ENCODE data around the gene UBE2I. TPM values are rescaled to one million over a fixed set of nuclear protein-coding genes. Genes with fewer than 3 reads are reported as not detected.

UBE2I gene
- total RNA-seq, 1 experiment from 2014 or later = 71.3 TPM

DNA sequence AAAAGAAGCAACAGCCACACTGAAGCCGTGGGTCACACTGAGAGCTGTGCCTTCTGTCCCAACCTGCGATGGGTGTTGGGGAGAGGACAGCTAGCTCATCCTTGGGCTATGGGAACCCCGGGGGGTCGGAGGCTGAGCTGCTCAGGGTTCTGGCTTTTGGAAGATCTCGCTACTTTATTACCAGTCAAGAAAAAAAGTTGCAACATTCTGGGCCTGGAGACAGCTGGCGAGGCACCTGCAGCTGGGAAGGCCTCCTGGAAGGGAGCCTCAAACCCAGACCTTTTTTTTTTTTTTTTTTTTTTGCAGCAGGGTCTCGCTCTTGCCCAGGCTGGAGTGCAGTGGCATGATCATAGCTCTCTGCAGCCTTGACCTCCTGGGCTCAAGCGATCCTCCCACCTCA lies 28.7 kb upstream of the UBE2I start:
- Histone ChIP-seq H2AFZ (ENCODE audit: low read length) (no peak overlapping the region), H3K9ac (ENCODE audit: low read length) (no peak overlapping the region), H3K79me2 (ENCODE audit: low read length) (no peaks in the 10 kb centered on the region), H3K4me1 (ENCODE audit: insufficient read depth, low read length) (no peaks in the 10 kb centered on the region), H3K9me3 (ENCODE audit: low read length) (no peaks in the 10 kb centered on the region), H3K27me3 (ENCODE audit: low read length) (no peaks in the 10 kb centered on the region), H3K4me2 (ENCODE audit: low read length) (no peak overlapping the region), H3K9me2 (replicated peaks; ENCODE audit: low read length) (no peaks in the 10 kb centered on the region), H3K36me3 (ENCODE audit: low read depth, low read length) (no peaks in the 10 kb centered on the region), H3F3A (ENCODE audit: low read length, unreplicated experiment) (no peaks in the 10 kb centered on the region), H4K20me1 (ENCODE audit: low read length) (no peaks in the 10 kb centered on the region), H3K27ac (ENCODE audit: low read length) (no peak overlapping the region), H3K4me3 (ENCODE audit: low read length) (no peak overlapping the region)
- ChIA-PET CTCF (no interaction called here), POLR2A (ENCODE audit: unreplicated experiment) (no interaction called here)
- DNase-seq (no peak), ATAC-seq (no peak)
- no peak for TF ChIP-seq EZH2 (IDR thresholded peaks at IDR 0.05; ENCODE audit: low read length, unreplicated experiment)
- TF ChIP-seq EZH2phosphoT487 (IDR thresholded peaks at IDR 0.05; ENCODE audit: borderline replicate concordance, low read length) = no peak
- TF ChIP-seq, protein P1, sequence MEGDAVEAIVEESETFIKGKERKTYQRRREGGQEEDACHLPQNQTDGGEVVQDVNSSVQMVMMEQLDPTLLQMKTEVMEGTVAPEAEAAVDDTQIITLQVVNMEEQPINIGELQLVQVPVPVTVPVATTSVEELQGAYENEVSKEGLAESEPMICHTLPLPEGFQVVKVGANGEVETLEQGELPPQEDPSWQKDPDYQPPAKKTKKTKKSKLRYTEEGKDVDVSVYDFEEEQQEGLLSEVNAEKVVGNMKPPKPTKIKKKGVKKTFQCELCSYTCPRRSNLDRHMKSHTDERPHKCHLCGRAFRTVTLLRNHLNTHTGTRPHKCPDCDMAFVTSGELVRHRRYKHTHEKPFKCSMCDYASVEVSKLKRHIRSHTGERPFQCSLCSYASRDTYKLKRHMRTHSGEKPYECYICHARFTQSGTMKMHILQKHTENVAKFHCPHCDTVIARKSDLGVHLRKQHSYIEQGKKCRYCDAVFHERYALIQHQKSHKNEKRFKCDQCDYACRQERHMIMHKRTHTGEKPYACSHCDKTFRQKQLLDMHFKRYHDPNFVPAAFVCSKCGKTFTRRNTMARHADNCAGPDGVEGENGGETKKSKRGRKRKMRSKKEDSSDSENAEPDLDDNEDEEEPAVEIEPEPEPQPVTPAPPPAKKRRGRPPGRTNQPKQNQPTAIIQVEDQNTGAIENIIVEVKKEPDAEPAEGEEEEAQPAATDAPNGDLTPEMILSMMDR (conservative IDR thresholded peaks at IDR 0.05; ENCODE audit: low read depth, low read length) = no peak
- no TSS peak for BruUV-seq (replicated peaks)
- intact Hi-C loops (cut with micrococcal nuclease) = no loop called here

DNA sequence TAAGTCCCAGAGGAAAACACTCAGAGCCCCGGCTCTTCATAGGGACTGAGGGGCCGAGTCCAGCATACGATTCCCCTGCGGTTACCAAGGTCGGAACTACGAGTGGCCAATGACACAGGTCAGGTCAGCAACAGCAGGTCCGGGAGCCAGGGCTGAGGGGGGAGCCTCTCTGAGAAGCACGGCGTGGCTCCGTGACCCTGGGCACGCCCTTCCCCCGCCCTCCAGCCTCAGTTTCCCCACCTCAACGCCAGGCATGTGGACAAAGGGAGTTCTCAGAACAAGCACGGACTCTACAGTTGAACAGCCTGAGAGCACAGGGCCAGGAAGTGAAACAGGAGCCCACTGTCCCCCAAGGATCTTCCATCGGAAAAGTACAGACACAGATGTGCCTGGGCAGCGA lies 27.9 kb upstream of the UBE2I start:
- no peaks in the 10 kb centered on the region for H3K79me2 ChIP-seq (ENCODE audit: low read length)
- H3K27me3 ChIP-seq (ENCODE audit: low read length) = no peaks in the 10 kb centered on the region
- CTCF ChIA-PET = no interaction called here

DNA sequence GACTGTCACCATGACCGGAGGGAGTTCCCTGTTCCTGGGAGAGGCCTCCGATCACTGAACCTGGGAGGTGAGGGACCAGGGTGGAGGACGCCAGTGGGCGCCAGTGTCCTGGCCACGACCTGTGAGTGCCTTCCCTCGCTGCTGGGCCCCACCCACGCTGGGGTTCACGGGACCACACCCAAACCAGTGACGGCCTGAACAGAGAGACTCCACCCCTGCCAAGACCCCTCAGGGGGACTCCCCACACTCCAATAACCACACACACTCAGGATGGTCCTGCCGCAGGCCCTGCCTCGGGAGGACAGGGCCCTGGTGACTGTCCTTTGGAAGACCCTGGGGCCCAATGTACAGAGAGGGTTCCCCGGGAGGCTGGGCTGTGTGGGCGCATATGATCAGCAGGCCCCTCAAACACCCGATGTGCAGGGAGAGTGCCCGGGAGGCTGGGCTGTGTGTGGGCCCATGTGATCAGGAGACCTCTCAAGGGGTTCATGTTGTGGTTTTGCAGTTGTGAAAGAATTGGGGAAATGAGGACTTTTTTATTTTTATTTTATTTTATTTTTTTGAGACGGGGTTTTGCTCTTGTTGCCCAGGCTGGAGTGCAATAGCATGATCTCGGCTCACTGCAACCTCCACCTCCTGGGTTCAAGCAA lies 27.0 kb upstream of the UBE2I start:
- no TSS peak for BruUV-seq (replicated peaks)
- H3K4me1 ChIP-seq (ENCODE audit: insufficient read depth, low read length) = no peaks in the 10 kb centered on the region
- no peaks in the 10 kb centered on the region for H3K27me3 ChIP-seq (ENCODE audit: low read length)
- intact Hi-C loops (cut with micrococcal nuclease) = no loop called here
- no peak overlapping the region for H3K4me3 ChIP-seq (ENCODE audit: low read length)
- DNase-seq (no peak), ATAC-seq (no peak)
- no peaks in the 10 kb centered on the region for H4K20me1 ChIP-seq (ENCODE audit: low read length)
- ChIA-PET POLR2A (ENCODE audit: unreplicated experiment) (no interaction called here), CTCF (no interaction called here)
- H3K9ac ChIP-seq (ENCODE audit: low read length) = no peak overlapping the region
- H3K36me3 ChIP-seq (ENCODE audit: low read depth, low read length) = no peaks in the 10 kb centered on the region
- H3F3A ChIP-seq (ENCODE audit: low read length, unreplicated experiment) = no peaks in the 10 kb centered on the region
- no peak overlapping the region for H3K27ac ChIP-seq (ENCODE audit: low read length)
- no peaks in the 10 kb centered on the region for H3K9me2 ChIP-seq (replicated peaks; ENCODE audit: low read length)
- H3K4me2 ChIP-seq (ENCODE audit: low read length) = no peak overlapping the region
- TF ChIP-seq, protein P1 (conservative IDR thresholded peaks at IDR 0.05; ENCODE audit: low read depth, low read length) = no peak
- TF ChIP-seq EZH2phosphoT487 (IDR thresholded peaks at IDR 0.05; ENCODE audit: borderline replicate concordance, low read length) (no peak), EZH2 (IDR thresholded peaks at IDR 0.05; ENCODE audit: low read length, unreplicated experiment) (no peak)
- H3K9me3 ChIP-seq (ENCODE audit: low read length) = no peaks in the 10 kb centered on the region
- no peak overlapping the region for H2AFZ ChIP-seq (ENCODE audit: low read length)
- no peaks in the 10 kb centered on the region for H3K79me2 ChIP-seq (ENCODE audit: low read length)

More for the DNA sequence above, 27.9 kb upstream of the UBE2I start:
- no peak for TF ChIP-seq EZH2phosphoT487 (IDR thresholded peaks at IDR 0.05; ENCODE audit: borderline replicate concordance, low read length)
- TF ChIP-seq, protein P1 (conservative IDR thresholded peaks at IDR 0.05; ENCODE audit: low read depth, low read length) = no peak
- no peak for TF ChIP-seq EZH2 (IDR thresholded peaks at IDR 0.05; ENCODE audit: low read length, unreplicated experiment)
- Histone ChIP-seq H4K20me1 (ENCODE audit: low read length) (no peaks in the 10 kb centered on the region), H3K9me2 (replicated peaks; ENCODE audit: low read length) (no peaks in the 10 kb centered on the region), H3K9me3 (ENCODE audit: low read length) (no peaks in the 10 kb centered on the region), H3F3A (ENCODE audit: low read length, unreplicated experiment) (no peaks in the 10 kb centered on the region), H3K9ac (ENCODE audit: low read length) (no peak overlapping the region), H3K4me3 (ENCODE audit: low read length) (no peak overlapping the region), H3K36me3 (ENCODE audit: low read depth, low read length) (no peaks in the 10 kb centered on the region), H2AFZ (ENCODE audit: low read length) (no peak overlapping the region), H3K27ac (ENCODE audit: low read length) (no peak overlapping the region), H3K4me2 (ENCODE audit: low read length) (no peak overlapping the region), H3K4me1 (ENCODE audit: insufficient read depth, low read length) (no peaks in the 10 kb centered on the region)
- intact Hi-C loops (cut with micrococcal nuclease) = no loop called here
- DNase-seq = no peak
- no TSS peak for BruUV-seq (replicated peaks)
- POLR2A ChIA-PET (ENCODE audit: unreplicated experiment) = no interaction called here
- no peak for ATAC-seq

All from PC-3 (cell line).